ENCODE results near the gene REV1.

DNA sequence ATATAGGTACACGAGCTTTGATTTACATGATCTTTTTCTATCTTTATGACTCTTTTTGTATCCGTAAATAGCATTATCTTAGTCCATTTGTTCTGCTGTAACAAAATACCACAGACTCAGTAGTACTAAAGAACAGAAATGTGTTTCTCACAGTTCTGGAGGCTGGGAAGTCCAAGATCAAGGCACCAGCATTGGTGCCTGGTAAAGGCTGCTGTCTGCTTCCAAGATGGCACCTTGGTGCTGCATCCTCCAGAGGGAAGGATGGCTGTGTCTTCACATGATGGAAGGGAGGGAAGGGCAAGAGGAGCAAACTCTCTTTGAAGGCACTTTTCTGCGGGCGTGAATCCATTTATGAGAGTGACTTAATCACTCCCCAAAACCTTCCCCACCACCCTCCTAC, 116.7 kb downstream of the REV1 start:
- TF ChIP-seq FOXP1 (CRISPR knock-in tag; IDR thresholded peaks at IDR 0.05; ENCODE audit: borderline replicate concordance): no peak
- TF ChIP-seq, protein P1, sequence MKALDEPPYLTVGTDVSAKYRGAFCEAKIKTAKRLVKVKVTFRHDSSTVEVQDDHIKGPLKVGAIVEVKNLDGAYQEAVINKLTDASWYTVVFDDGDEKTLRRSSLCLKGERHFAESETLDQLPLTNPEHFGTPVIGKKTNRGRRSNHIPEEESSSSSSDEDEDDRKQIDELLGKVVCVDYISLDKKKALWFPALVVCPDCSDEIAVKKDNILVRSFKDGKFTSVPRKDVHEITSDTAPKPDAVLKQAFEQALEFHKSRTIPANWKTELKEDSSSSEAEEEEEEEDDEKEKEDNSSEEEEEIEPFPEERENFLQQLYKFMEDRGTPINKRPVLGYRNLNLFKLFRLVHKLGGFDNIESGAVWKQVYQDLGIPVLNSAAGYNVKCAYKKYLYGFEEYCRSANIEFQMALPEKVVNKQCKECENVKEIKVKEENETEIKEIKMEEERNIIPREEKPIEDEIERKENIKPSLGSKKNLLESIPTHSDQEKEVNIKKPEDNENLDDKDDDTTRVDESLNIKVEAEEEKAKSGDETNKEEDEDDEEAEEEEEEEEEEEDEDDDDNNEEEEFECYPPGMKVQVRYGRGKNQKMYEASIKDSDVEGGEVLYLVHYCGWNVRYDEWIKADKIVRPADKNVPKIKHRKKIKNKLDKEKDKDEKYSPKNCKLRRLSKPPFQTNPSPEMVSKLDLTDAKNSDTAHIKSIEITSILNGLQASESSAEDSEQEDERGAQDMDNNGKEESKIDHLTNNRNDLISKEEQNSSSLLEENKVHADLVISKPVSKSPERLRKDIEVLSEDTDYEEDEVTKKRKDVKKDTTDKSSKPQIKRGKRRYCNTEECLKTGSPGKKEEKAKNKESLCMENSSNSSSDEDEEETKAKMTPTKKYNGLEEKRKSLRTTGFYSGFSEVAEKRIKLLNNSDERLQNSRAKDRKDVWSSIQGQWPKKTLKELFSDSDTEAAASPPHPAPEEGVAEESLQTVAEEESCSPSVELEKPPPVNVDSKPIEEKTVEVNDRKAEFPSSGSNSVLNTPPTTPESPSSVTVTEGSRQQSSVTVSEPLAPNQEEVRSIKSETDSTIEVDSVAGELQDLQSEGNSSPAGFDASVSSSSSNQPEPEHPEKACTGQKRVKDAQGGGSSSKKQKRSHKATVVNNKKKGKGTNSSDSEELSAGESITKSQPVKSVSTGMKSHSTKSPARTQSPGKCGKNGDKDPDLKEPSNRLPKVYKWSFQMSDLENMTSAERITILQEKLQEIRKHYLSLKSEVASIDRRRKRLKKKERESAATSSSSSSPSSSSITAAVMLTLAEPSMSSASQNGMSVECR (CRISPR knock-in tag; IDR thresholded peaks at IDR 0.05; ENCODE audit: borderline replicate concordance): no peak
- TF ChIP-seq, protein P2, sequence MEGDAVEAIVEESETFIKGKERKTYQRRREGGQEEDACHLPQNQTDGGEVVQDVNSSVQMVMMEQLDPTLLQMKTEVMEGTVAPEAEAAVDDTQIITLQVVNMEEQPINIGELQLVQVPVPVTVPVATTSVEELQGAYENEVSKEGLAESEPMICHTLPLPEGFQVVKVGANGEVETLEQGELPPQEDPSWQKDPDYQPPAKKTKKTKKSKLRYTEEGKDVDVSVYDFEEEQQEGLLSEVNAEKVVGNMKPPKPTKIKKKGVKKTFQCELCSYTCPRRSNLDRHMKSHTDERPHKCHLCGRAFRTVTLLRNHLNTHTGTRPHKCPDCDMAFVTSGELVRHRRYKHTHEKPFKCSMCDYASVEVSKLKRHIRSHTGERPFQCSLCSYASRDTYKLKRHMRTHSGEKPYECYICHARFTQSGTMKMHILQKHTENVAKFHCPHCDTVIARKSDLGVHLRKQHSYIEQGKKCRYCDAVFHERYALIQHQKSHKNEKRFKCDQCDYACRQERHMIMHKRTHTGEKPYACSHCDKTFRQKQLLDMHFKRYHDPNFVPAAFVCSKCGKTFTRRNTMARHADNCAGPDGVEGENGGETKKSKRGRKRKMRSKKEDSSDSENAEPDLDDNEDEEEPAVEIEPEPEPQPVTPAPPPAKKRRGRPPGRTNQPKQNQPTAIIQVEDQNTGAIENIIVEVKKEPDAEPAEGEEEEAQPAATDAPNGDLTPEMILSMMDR (IDR thresholded peaks at IDR 0.05): no peak
- no peak for TF ChIP-seq NR3C1 (CRISPR knock-in tag; conservative IDR thresholded peaks at IDR 0.05; ENCODE audit: low read depth)

Data from WTC11 (cell line).